Measurements from ENCODE around the gene CSH1.

- TF ChIP-seq POLR2AphosphoS5 (IDR thresholded peaks at IDR 0.05; ENCODE audit: borderline replicate concordance, low read depth, low read length) (no peak), EZH2 (IDR thresholded peaks at IDR 0.05) (no peak)
Observed at GRCh38 chr17:63845509-63845908, 50.9 kb downstream of the CSH1 start.

All from SK-N-MC (cell line).